ENCODE measurements around the gene OR56A5.

DNA sequence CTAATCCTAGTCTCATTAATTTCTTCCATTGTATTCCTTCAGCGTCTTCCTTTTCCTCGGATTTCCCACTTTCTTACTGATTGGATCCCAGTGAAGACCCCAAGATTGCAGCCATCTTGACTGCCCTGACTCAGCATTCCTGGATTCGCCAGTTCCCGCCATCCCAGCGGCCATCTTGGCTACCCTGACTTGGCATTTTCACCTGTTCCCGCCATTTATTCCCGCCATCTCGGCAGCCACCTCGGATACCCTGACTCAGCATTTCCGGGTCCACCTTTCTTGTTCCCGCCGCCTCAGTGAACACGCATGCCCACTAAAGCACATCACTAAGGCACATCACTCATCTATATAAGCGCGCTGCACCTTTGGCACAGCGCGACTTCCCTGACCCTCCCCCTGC lies 40.0 kb downstream of the OR56A5 start:
- TF ChIP-seq POLR2A (IDR thresholded peaks at IDR 0.05): no peak
- TF ChIP-seq, protein P1, sequence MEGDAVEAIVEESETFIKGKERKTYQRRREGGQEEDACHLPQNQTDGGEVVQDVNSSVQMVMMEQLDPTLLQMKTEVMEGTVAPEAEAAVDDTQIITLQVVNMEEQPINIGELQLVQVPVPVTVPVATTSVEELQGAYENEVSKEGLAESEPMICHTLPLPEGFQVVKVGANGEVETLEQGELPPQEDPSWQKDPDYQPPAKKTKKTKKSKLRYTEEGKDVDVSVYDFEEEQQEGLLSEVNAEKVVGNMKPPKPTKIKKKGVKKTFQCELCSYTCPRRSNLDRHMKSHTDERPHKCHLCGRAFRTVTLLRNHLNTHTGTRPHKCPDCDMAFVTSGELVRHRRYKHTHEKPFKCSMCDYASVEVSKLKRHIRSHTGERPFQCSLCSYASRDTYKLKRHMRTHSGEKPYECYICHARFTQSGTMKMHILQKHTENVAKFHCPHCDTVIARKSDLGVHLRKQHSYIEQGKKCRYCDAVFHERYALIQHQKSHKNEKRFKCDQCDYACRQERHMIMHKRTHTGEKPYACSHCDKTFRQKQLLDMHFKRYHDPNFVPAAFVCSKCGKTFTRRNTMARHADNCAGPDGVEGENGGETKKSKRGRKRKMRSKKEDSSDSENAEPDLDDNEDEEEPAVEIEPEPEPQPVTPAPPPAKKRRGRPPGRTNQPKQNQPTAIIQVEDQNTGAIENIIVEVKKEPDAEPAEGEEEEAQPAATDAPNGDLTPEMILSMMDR (IDR thresholded peaks at IDR 0.05): no peak
